ENCODE measurements around the gene PRAMEF12.
"Not testable (repeated sequence)": the region's sequence is repeated elsewhere in the genome, so short reads cannot be mapped to it uniquely, and the experiment has no call there.

The PRAMEF12 gene

DNA sequence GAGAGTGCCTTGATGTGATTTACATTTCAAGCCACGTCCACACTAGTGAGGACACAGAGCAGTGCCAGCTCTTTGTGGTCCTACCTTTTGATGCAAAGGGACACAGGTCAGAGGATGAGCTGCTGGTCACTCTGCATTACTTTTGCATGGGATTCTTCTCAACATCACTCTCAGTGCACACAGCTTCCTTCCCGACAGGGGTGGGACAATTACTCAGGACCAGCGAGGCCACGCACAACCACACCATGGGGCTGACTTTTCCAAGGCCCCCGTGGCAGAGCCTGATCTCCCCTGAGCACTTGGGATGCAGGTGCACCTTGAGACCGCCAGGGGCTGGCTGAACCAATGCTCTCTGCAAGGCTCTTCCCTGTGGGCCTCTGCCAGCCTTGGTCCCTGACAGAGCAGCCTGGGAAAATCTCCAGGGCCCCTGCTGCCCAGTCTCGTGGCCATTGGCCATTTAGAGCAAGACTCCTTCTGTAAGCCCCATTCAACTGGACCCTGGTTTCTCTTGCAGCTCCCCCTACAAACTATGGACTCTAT lies 13.2 kb upstream of the PRAMEF12 start:
- Mint-ChIP-seq H3K4me1 (no peaks in the 10 kb centered on the region), H3K27ac (no peak overlapping the region), H3K9me3 (no peaks in the 10 kb centered on the region), H3K27me3 (peaks cover 14% of the 10 kb centered on the region), H3K36me3 (no peaks in the 10 kb centered on the region), H3K4me3 (no peak overlapping the region)
- no peak for ATAC-seq

DNA sequence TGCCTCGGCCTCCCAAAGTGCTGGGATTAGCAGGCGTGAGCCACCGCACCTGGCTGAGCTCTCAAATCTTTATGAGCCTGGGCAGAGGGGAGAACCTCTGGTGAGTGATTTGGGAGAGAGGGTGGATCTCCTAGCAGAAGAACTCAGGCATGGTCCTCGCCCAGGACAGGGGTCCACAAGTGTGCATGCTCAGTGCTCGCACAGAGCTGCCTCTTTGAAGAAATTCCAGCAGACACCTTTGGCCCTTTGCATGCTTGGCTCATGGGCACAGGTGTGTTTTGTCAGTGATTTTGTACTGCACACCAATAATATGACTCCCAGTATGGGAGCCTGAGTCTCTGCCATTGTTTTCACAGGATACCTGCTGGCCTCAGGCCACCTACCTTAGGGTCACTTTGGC lies 11.8 kb upstream of the PRAMEF12 start:
- ATAC-seq: no peak
- Mint-ChIP-seq H3K27ac (no peak overlapping the region), H3K4me1 (no peaks in the 10 kb centered on the region), H3K27me3 (peaks cover 14% of the 10 kb centered on the region), H3K36me3 (no peaks in the 10 kb centered on the region), H3K4me3 (no peak overlapping the region), H3K9me3 (no peaks in the 10 kb centered on the region)

DNA sequence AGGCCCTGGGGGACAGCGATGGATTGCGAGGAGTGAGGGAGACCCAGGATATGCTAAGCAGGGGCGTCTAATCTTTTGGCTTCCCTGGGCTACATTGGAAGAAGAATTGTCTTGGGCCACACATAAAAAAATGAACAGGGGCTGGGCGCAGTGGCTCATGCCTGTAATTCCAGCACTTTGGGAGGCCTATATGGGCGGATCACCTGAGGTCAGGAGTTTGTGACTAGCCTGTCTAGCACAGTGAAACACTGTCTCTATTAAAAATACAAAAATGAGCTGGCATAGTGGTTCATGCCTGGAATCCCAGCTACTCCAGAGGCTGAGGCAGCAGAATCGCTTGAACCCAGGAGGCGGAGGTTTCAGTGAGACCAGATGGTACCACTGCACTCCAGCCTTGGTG lies 10.8 kb upstream of the PRAMEF12 start:
- ATAC-seq: no peak
- Mint-ChIP-seq H3K27me3 (peaks cover 9% of the 10 kb centered on the region), H3K9me3 (no peaks in the 10 kb centered on the region), H3K27ac (no peak overlapping the region), H3K4me3 (no peak overlapping the region), H3K36me3 (no peaks in the 10 kb centered on the region), H3K4me1 (no peaks in the 10 kb centered on the region)

DNA sequence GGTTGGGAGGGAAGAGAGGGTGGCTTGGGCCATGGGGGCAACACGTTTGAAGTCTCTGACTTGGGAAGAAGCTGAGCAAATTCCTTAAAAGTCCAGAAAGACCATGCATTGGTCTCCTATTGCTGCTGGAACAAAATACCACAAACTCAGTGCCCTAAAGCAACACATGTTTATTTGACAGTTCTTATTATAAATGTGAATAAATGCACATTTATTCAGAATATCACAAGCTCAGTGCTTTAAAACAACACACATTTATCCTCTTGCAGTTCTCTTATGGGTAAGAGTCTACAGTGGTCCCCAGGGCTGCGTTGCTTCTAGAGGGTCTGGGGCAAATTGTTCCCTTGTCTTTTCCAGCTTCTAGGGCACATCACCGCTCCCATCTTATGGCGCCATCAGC lies 10.1 kb upstream of the PRAMEF12 start:
- no peaks in the 10 kb centered on the region for H3K36me3 Mint-ChIP-seq
- no peaks in the 10 kb centered on the region for H3K9me3 Mint-ChIP-seq
- H3K27ac Mint-ChIP-seq: no peak overlapping the region
- H3K4me3 Mint-ChIP-seq: no peak overlapping the region
- H3K4me1 Mint-ChIP-seq: no peaks in the 10 kb centered on the region
- peaks cover 2% of the 10 kb centered on the region for H3K27me3 Mint-ChIP-seq
- no peak for ATAC-seq

DNA sequence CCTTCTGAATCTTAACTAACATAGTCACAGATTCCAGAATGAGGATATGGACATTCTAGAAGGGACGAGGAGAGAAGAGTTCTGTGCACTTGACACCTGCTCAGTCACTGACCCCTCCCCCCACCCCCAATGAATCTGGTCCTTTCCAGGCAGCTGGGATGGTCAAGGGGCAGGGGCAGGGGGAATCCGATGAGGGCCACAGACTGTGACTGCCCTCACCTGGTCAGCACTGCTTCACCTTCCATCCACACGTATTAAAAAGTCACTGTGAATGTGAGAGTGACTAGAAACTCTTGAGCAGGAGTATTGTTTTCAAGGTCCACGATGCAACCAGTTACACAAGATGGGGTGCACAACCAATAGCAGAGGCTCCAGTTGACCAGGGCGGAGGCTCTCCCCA lies 9.5 kb upstream of the PRAMEF12 start:
- H3K9me3 Mint-ChIP-seq: no peaks in the 10 kb centered on the region
- H3K4me1 Mint-ChIP-seq: no peaks in the 10 kb centered on the region
- H3K27ac Mint-ChIP-seq: no peak overlapping the region
- no peaks in the 10 kb centered on the region for H3K36me3 Mint-ChIP-seq
- no peaks in the 10 kb centered on the region for H3K27me3 Mint-ChIP-seq
- no peak overlapping the region for H3K4me3 Mint-ChIP-seq
- no peak for ATAC-seq

DNA sequence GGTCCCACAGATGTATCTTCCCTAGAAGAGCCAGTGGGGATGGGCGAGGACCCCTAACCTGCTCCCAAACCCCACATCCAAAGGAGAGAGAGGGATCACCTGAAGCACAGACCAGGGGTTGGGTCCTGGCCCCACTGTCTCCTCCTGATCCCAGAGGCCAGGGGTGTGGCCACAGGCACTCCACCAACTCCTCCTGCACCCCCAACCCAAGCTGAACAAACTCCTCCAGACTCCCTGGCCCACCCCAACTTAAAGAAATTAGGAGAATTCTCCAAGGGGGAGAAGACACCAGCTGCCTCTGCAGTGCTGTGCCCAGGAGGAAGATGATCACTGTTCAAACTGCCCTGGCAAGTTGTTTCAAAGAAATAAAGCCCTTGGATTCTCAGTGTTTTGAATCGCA lies 4.5 kb upstream of the PRAMEF12 start:
- Mint-ChIP-seq H3K27me3 (peaks cover 37% of the 10 kb centered on the region), H3K36me3 (no peaks in the 10 kb centered on the region), H3K4me3 (no peak overlapping the region), H3K27ac (no peak overlapping the region), H3K9me3 (no peaks in the 10 kb centered on the region), H3K4me1 (no peaks in the 10 kb centered on the region)
- no peak for ATAC-seq

DNA sequence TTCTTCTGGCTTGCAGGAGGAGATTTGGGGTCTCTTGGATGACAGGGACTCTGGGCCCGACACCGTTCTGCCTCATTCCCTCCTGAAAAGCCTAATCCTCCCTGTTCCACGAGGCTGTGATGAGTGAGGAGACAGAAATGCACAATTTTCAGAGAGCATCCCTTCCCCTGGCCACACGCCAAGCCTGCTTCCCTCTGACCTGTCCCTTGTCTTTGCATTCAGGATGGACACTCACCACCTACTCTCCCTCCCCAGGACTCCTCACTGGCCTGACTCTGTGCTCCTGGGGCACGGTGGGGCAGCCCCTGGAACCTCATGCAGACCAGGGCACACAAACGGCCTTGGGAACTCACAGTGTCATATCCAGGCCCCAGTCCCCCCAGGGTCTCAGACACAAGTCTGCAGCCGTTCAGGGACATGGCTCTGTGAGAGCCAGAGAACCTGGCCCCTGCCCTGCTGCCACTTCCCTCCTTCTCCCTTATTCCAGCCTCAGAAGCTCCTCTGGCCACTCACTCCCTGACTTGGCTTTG lies 3.5 kb upstream of the PRAMEF12 start:
- no peaks in the 10 kb centered on the region for H3K4me1 Mint-ChIP-seq
- ATAC-seq: no peak
- no peaks in the 10 kb centered on the region for H3K36me3 Mint-ChIP-seq
- no peak overlapping the region for H3K4me3 Mint-ChIP-seq
- H3K27ac Mint-ChIP-seq: no peak overlapping the region
- H3K27me3 Mint-ChIP-seq: peaks cover 40% of the 10 kb centered on the region
- H3K9me3 Mint-ChIP-seq: no peaks in the 10 kb centered on the region

DNA sequence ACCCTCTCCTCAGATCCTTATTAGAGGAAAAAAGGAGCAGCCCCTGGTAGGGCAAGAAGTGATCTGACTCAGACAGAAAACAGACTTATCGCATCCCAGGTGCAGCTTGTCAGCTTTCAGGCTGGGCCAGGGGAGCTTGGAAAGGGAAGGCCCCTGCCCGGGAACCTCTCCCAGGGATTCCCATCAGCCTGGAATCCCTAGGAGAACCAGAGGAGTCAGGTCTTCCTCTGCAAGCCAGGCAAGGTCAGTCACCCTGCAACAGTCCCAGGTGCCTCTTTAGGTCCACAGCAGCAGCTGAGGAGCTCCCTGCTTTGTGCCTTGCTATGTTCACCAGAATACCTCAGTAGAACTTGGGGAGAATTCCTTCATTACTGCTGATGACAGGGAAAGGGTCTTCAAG lies 2.9 kb upstream of the PRAMEF12 start:
- H3K9me3 Mint-ChIP-seq: no peaks in the 10 kb centered on the region
- H3K4me1 Mint-ChIP-seq: no peaks in the 10 kb centered on the region
- no peak overlapping the region for H3K4me3 Mint-ChIP-seq
- no peak overlapping the region for H3K27ac Mint-ChIP-seq
- no peaks in the 10 kb centered on the region for H3K36me3 Mint-ChIP-seq
- ATAC-seq: no peak
- H3K27me3 Mint-ChIP-seq: peaks cover 46% of the 10 kb centered on the region

DNA sequence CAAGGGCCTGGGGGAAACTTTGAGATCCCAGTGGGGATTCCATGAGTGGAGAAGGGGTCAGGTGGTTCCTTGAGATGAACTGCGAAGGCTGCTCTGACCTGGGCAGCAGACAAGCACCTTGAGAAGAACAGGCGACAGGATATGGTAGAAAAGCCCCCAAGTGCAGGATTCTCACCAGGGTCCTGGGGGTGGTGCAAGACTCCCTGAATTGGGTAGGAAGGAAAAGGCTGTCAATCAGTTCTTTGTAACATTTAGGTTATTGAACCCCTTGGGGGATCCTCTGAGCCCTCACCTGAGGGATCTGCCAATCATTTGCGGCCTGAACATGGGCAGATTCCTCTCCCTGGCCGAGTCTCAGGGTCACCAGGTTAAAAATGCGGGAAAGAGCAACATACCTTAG lies 2.4 kb upstream of the PRAMEF12 start:
- no peak for ATAC-seq
- Mint-ChIP-seq H3K27me3 (peaks cover 46% of the 10 kb centered on the region), H3K4me1 (no peaks in the 10 kb centered on the region), H3K36me3 (no peaks in the 10 kb centered on the region), H3K27ac (no peak overlapping the region), H3K9me3 (no peaks in the 10 kb centered on the region), H3K4me3 (no peak overlapping the region)

DNA sequence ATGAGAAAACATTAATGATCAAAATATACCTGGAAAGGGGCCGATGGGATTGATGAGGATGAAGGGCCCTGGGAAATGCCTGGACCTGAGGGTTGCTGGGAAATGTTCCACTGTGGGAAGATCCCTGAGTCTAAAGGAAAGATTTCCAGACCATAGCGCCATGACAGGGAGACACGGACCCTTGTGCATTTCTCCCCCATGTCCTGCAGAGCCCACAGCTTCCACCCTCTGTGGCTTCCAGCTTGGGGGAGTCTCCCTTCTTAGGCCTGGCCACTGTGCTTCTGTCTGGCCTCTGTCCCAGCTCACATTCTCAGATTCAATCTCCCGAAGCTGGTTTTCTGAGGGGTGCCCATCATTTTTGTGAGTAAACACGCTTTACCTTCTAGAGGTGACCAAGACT lies 1.0 kb upstream of the PRAMEF12 start:
- ATAC-seq: no peak
- Mint-ChIP-seq H3K9me3 (no peaks in the 10 kb centered on the region), H3K27me3 (peaks cover 46% of the 10 kb centered on the region)

DNA sequence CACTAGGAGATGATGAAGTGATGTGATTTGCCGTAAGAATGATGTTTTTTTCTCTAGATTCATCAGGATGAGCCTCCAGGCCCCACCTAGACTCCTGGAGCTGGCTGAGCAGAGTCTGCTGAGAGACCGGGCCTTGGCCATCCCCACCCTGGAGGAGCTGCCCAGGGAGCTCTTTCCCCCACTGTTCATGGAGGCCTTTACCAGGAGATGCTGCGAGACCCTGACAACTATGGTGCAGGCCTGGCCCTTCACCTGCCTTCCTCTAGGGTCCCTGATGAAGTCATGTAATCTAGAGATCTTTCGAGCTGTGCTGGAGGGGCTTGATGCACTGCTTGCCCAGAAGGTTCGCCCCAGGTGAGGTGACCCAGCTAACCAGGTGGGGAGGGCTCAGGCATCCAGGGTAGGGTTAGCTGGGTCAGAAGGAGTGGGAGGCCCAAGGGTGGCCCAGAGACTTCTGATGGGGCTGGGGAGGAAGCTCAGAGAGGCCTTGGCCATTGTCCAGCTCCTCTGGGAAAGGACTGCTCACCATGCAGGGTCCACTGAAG lies 1.3 kb downstream of the PRAMEF12 start:
- Mint-ChIP-seq H3K4me3 (no peak overlapping the region), H3K27me3 (peaks cover 43% of the 10 kb centered on the region), H3K4me1 (no peaks in the 10 kb centered on the region), H3K9me3 (no peaks in the 10 kb centered on the region), H3K36me3 (no peaks in the 10 kb centered on the region), H3K27ac (no peak overlapping the region)
- ATAC-seq: peak; percentile 18

More for the DNA sequence above, 1.0 kb upstream of the PRAMEF12 start:
- H3K27ac Mint-ChIP-seq: no peak overlapping the region
- no peaks in the 10 kb centered on the region for H3K4me1 Mint-ChIP-seq
- no peak overlapping the region for H3K4me3 Mint-ChIP-seq
- H3K36me3 Mint-ChIP-seq: no peaks in the 10 kb centered on the region

DNA sequence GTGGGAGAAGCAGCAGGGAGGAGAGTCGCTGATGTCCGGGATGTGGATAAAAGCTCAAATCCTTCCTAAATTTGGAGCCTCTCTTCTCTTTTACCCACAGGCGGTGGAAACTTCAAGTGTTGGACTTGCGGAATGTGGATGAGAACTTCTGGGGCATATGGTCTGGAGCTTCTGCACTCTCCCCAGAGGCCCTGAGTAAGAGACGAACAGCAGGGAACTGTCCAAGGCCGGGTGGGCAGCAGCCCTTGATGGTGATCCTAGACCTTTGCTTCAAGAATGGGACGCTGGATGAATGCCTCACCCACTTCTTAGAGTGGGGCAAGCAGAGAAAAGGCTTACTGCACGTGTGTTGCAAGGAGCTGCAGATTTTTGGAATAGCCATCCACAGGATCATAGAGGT lies 1.9 kb downstream of the PRAMEF12 start:
- Mint-ChIP-seq H3K4me3 (no peak overlapping the region), H3K9me3 (no peaks in the 10 kb centered on the region), H3K36me3 (no peaks in the 10 kb centered on the region), H3K27me3 (peaks cover 37% of the 10 kb centered on the region), H3K27ac (no peak overlapping the region), H3K4me1 (no peaks in the 10 kb centered on the region)
- ATAC-seq: no peak

DNA sequence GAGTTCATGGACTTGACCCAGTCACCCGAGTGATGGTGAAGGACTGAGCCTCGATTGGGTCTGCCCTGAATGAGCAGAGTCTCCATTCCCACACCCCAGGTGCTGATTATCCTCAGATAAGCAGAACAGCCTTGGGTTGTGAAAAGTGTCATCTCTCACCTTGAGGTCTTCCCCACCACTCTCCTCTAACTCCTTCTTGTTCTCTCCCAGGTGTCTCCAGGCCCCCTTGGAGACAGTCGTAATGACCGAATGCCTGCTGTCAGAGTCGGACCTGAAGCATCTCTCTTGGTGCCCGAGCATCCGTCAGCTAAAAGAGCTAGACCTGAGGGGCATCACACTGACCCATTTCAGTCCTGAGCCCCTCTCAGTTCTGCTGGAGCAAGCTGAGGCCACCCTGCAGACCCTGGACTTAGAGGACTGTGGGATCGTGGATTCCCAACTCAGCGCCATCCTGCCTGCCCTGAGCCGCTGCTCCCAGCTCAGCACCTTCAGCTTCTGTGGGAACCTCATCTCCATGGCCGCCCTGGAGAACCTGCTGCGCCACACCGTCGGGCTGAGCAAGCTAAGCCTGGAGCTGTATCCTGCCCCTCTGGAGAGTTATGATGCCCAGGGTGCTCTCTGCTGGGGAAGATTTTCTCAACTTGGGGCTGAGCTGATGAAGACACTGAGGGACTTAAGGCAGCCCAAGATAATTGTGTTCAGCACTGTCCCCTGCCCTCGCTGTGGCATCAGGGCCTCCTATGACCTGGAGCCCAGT lies 3.4 kb downstream of the PRAMEF12 start:
- Mint-ChIP-seq H3K9me3 (no peaks in the 10 kb centered on the region), H3K36me3 (no peaks in the 10 kb centered on the region), H3K4me3 (no peak overlapping the region), H3K4me1 (no peaks in the 10 kb centered on the region), H3K27me3 (peaks cover 22% of the 10 kb centered on the region), H3K27ac (no peak overlapping the region)
- peak; percentile 36 for ATAC-seq

DNA sequence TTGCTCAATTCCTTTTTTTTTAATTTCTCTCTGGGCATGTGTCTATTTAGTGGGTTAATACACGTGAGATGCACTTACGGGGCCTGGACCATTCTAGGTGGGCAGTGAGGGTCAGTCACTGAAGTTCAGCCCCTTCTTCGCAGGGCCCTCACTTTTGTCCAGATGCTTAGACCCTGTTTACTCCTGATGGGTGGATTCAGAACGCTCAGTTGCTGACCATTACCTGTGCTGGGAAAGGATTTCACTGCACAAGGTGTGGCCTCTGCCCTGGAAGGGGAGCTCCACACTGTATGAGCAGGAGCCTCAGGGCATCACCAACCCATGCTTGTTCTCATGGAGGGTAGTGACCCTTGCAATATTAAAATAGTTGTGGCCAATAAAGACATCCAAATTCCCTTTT lies 4.5 kb downstream of the PRAMEF12 start:
- Mint-ChIP-seq H3K9me3 (no peaks in the 10 kb centered on the region), H3K27ac (no peak overlapping the region), H3K27me3 (peaks cover 12% of the 10 kb centered on the region), H3K36me3 (no peaks in the 10 kb centered on the region), H3K4me3 (no peak overlapping the region), H3K4me1 (no peaks in the 10 kb centered on the region)
- ATAC-seq: no peak

DNA sequence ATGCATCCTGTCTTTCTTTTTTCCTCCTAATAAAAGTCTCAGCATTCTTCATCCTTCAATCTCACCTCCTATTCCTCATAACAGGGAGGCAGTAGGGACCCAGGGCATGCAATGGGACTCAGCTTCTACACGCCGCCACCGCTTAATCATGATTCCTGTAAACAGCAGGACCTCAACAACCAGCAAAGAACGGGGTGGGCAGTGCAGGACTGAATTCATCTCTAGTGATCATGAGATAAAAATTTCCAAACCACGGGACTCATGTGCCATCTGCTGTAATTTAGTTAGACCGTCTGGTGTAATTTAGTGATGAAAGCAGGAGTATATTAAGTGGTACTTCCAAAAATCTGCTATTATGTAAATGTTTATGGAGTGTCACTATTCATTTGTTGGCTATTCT lies 5.4 kb downstream of the PRAMEF12 start:
- Mint-ChIP-seq H3K9me3 (no peaks in the 10 kb centered on the region), H3K27me3 (peaks cover 8% of the 10 kb centered on the region), H3K4me3 (no peak overlapping the region), H3K27ac (no peak overlapping the region), H3K4me1 (no peaks in the 10 kb centered on the region), H3K36me3 (no peaks in the 10 kb centered on the region)
- no peak for ATAC-seq

DNA sequence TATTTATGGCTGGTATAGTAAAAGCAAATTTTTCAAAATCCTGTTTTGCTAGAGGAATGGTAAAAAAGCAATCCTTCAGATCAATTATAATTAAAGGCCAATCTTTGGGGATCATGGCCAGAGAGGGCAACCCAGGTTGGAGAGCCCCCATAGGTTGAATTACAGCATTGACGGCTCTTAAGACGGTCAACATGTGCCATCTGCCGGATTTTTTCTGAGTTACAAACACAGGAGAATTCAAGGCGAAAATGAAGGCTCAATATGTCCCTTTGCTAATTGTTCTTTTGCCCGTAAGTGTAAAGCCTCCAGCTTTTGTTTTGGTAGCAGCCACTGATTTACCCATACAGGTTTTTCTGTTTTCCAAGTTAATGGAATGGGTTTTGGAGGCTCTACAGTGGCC lies 8.0 kb downstream of the PRAMEF12 start:
- not testable (repeated sequence) for H3K9me3 Mint-ChIP-seq, H3K4me1 Mint-ChIP-seq, H3K36me3 Mint-ChIP-seq, H3K4me3 Mint-ChIP-seq, H3K27me3 Mint-ChIP-seq, ATAC-seq, H3K27ac Mint-ChIP-seq
